ENCODE measurements around the gene S100A7. TPM values are rescaled to one million over a fixed set of nuclear protein-coding genes. Genes with fewer than 3 reads are reported as not detected.

S100A7 gene
- total and polyA plus RNA-seq, 2 experiments from 2014 or later, result not detected

DNA sequence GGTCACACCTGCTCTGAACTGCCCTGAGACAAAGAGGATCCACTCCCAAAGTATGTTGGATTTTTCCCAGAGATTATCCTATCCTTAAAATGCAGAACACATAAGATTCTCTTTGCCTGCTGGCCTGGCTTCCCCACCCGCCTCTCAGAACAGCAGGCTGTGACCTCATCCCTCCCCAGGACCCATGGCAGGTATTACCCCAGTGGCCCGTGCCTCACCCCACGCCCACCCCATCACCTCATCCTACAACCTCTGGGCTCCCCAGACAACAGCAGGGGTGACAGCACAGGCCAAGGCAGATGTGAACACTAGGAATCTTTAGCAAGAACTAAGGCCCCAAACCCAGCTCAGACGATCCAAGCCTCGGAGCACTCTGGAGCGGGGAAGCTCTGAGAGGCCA lies 35.1 kb upstream of the S100A7 start:
- no peaks in the 10 kb centered on the region for H3K79me2 ChIP-seq (ENCODE audit: insufficient read depth)
- DNase-seq, result no peak
- no peaks in the 10 kb centered on the region for H4K20me1 ChIP-seq (ENCODE audit: insufficient read depth)
- no peaks in the 10 kb centered on the region for H3K9me2 ChIP-seq (ENCODE audit: insufficient read depth)
- H3K27ac ChIP-seq, result no peak overlapping the region
- in situ Hi-C loops (cut with MboI), result no loop called here
- no peak overlapping the region for H2AFZ ChIP-seq
- 41 to 46% methylated on average over 5 to 6 of the region's 6 CpGs for WGBS, 2 experiments (ENCODE audit: low coverage in 1 of 2, low lambda C conversion rate in 2 of 2, missing lambda C conversion rate in 2 of 2)
- peaks cover 9% of the 10 kb centered on the region for H3K4me1 ChIP-seq (ENCODE audit: insufficient read depth)
- H3K4me2 ChIP-seq (ENCODE audit: unreplicated experiment), result no peak overlapping the region
- H3F3A ChIP-seq (ENCODE audit: insufficient read depth), result peaks cover 9% of the 10 kb centered on the region
- no peaks in the 10 kb centered on the region; the same call in 1 of the 2 replicates for H3K27me3 ChIP-seq (replicated peaks; ENCODE audit: insufficient read depth)
- H3K9ac ChIP-seq, result no peak overlapping the region
- no peaks in the 10 kb centered on the region for H3K9me3 ChIP-seq (ENCODE audit: low read depth)
- H3K4me3 ChIP-seq, result no peak overlapping the region
- no peaks in the 10 kb centered on the region for H3K36me3 ChIP-seq (ENCODE audit: low read depth)
- TF ChIP-seq EZH2phosphoT487 (IDR thresholded peaks at IDR 0.05; ENCODE audit: insufficient read depth, low read depth), result no peak
- no peak for TF ChIP-seq EZH2 (IDR thresholded peaks at IDR 0.05; ENCODE audit: insufficient read depth, poor library complexity, severe bottlenecking)

DNA sequence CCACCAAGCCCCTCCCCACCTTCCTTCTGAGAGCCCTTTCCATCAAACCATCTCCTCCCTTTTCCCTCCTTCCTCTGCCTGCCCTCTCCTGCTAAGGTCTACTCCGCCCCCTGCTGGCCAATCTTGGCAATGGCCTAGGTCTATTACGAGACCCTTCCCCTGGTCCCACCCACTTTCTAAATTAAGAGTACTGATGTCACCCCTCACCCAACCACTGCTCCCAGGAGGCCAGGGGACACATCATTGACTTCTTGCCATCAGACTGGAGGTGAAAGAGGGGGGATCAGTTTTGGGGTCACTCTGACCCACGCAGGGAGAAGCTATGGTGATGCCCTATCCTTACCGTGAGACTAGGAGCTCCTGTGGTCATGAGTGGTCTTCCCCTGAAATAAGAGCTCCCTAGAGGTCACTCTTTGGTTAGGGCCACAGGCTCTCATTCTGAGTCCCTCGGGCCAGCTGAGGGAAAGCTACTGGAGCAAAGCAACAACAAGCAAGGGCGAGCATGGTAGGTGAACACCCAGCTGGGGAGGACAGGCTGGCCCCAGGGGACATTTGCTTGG lies 34.6 kb upstream of the S100A7 start:
- whole genome bisulfite sequencing, 2 experiments (ENCODE audit: low coverage in 1 of 2, low lambda C conversion rate in 2 of 2, missing lambda C conversion rate in 2 of 2), result 46 to 51% methylated on average over 6 of the region's 6 CpGs

GRCh38 chr1:153493343-153493960 lies 33.0 kb upstream of the S100A7 start:
- no peak overlapping the region for H3K4me2 ChIP-seq (ENCODE audit: unreplicated experiment)
- TF ChIP-seq EZH2 (IDR thresholded peaks at IDR 0.05; ENCODE audit: insufficient read depth, poor library complexity, severe bottlenecking) (no peak), EZH2phosphoT487 (IDR thresholded peaks at IDR 0.05; ENCODE audit: insufficient read depth, low read depth) (no peak)
- in situ Hi-C loops (cut with MboI), result no loop called here
- H3F3A ChIP-seq (ENCODE audit: insufficient read depth), result peaks cover 24% of the 10 kb centered on the region
- 79 to 80% methylated on average over 6 of the region's 6 CpGs for WGBS, 2 experiments (ENCODE audit: low coverage in 1 of 2, low lambda C conversion rate in 2 of 2, missing lambda C conversion rate in 2 of 2)
- H3K9ac ChIP-seq, result no peak overlapping the region
- no peaks in the 10 kb centered on the region for H3K9me3 ChIP-seq (ENCODE audit: low read depth)
- no peaks in the 10 kb centered on the region for H3K9me2 ChIP-seq (ENCODE audit: insufficient read depth)
- peaks cover 16% of the 10 kb centered on the region for H3K4me1 ChIP-seq (ENCODE audit: insufficient read depth)
- no peaks in the 10 kb centered on the region for H3K79me2 ChIP-seq (ENCODE audit: insufficient read depth)
- no peak overlapping the region for H3K4me3 ChIP-seq
- no peak overlapping the region for H3K27ac ChIP-seq
- DNase-seq, result no peak
- H3K27me3 ChIP-seq (replicated peaks; ENCODE audit: insufficient read depth), result no peaks in the 10 kb centered on the region; the same call in 1 of the 2 replicates
- no peaks in the 10 kb centered on the region for H3K36me3 ChIP-seq (ENCODE audit: low read depth)
- no peaks in the 10 kb centered on the region for H4K20me1 ChIP-seq (ENCODE audit: insufficient read depth)
- H2AFZ ChIP-seq, result no peak overlapping the region

More for the DNA sequence above, 34.6 kb upstream of the S100A7 start:
- H3K79me2 ChIP-seq (ENCODE audit: insufficient read depth), result no peaks in the 10 kb centered on the region
- no peak overlapping the region for H2AFZ ChIP-seq
- H4K20me1 ChIP-seq (ENCODE audit: insufficient read depth), result no peaks in the 10 kb centered on the region
- in situ Hi-C loops (cut with MboI), result no loop called here
- no peaks in the 10 kb centered on the region; the same call in 1 of the 2 replicates for H3K27me3 ChIP-seq (replicated peaks; ENCODE audit: insufficient read depth)
- no peaks in the 10 kb centered on the region for H3K9me2 ChIP-seq (ENCODE audit: insufficient read depth)
- H3F3A ChIP-seq (ENCODE audit: insufficient read depth), result peaks cover 12% of the 10 kb centered on the region
- H3K9me3 ChIP-seq (ENCODE audit: low read depth), result no peaks in the 10 kb centered on the region
- H3K9ac ChIP-seq, result no peak overlapping the region
- H3K36me3 ChIP-seq (ENCODE audit: low read depth), result no peaks in the 10 kb centered on the region
- DNase-seq, result peak; percentile 70
- no peak overlapping the region for H3K4me2 ChIP-seq (ENCODE audit: unreplicated experiment)
- TF ChIP-seq EZH2phosphoT487 (IDR thresholded peaks at IDR 0.05; ENCODE audit: insufficient read depth, low read depth), result no peak
- no peak for TF ChIP-seq EZH2 (IDR thresholded peaks at IDR 0.05; ENCODE audit: insufficient read depth, poor library complexity, severe bottlenecking)
- H3K4me3 ChIP-seq, result no peak overlapping the region
- no peak overlapping the region for H3K27ac ChIP-seq
- H3K4me1 ChIP-seq (ENCODE audit: insufficient read depth), result peaks cover 12% of the 10 kb centered on the region

DNA sequence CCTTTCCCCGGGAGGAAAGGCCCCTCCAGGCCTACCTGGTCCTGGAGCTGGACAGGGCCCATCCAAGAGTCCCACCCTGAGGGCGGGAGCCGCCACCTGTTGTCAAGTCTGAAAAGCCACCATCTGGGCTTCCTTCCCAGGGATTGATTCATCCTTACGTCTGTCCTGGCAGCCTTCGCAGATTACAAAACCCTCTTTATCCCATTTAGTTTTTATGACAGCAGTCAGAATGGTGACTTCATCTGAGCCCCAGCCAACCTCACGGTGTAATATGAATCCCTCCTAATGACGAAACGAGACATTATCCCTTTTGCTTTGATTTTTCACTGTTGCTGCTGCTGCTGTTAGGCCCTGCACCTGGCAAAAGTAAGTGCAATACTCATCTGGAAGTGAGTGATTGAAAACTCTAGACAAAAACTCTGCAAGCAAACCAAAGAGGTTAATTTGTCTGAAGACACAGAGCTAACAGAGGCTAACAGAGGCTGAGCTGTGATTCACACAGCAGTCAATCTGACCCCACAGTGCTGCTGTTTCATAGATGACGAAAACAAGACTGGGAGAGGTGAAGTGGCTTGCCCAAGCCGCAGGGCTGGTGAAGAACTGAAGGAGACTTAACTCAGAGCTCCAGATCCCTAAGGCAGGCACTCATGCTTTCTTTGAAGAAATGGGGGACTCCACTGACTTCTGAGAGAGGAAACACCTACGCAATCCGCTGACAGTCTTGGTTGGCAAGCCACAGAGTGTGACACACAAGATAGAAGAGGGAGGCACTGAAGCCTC lies 30.0 kb upstream of the S100A7 start:
- H2AFZ ChIP-seq, result peak overlapping the region; percentile 61
- no peaks in the 10 kb centered on the region for H3K9me3 ChIP-seq (ENCODE audit: low read depth)
- H3K4me3 ChIP-seq, result peak overlapping the region; percentile 52
- WGBS, 2 experiments (ENCODE audit: low coverage in 1 of 2, low lambda C conversion rate in 2 of 2, missing lambda C conversion rate in 2 of 2), result 1 to 2% methylated on average over 12 of the region's 12 CpGs
- peak overlapping the region; percentile 72 for H3K4me2 ChIP-seq (ENCODE audit: unreplicated experiment)
- no peaks in the 10 kb centered on the region for H3K9me2 ChIP-seq (ENCODE audit: insufficient read depth)
- in situ Hi-C loops (cut with MboI), result no loop called here
- H3K4me1 ChIP-seq (ENCODE audit: insufficient read depth), result peaks cover 18% of the 10 kb centered on the region
- peaks cover 27% of the 10 kb centered on the region for H3F3A ChIP-seq (ENCODE audit: insufficient read depth)
- no peaks in the 10 kb centered on the region for H3K79me2 ChIP-seq (ENCODE audit: insufficient read depth)
- no peaks in the 10 kb centered on the region for H3K36me3 ChIP-seq (ENCODE audit: low read depth)
- no peaks in the 10 kb centered on the region for H4K20me1 ChIP-seq (ENCODE audit: insufficient read depth)
- H3K27me3 ChIP-seq (replicated peaks; ENCODE audit: insufficient read depth), result no peaks in the 10 kb centered on the region
- peak; percentile 98 for DNase-seq
- peak overlapping the region; percentile 61 for H3K9ac ChIP-seq
- H3K27ac ChIP-seq, result peak overlapping the region; percentile 90
- TF ChIP-seq EZH2 (IDR thresholded peaks at IDR 0.05; ENCODE audit: insufficient read depth, poor library complexity, severe bottlenecking) (no peak), EZH2phosphoT487 (IDR thresholded peaks at IDR 0.05; ENCODE audit: insufficient read depth, low read depth) (no peak)
